Measurements from ENCODE around the gene CXorf65.

The CXorf65 gene

GRCh38 chrX:71106427-71106826 is at the start of gene CXorf65:
Gene CXorf65, minus strand, starts transcription at chrX:71106740. Its CDS starts 184 bp downstream, at chrX:71106556.
- no peak for DNase-seq

GRCh38 chrX:71154641-71155040 is 48.1 kb upstream of the CXorf65 start:
- no peak for DNase-seq

- DNase-seq, result no peak
Measured at GRCh38 chrX:71154196-71154595, 47.7 kb upstream of the CXorf65 start.

- no peak for DNase-seq
Measured at GRCh38 chrX:71151366-71151765, 44.8 kb upstream of the CXorf65 start.

- no peak for DNase-seq
Measured at GRCh38 chrX:71148278-71148663, 41.7 kb upstream of the CXorf65 start.

GRCh38 chrX:71147496-71148277 is 41.1 kb upstream of the CXorf65 start:
- DNase-seq, result peak in 22 of 58 donors; percentile 3 to 41 (median 14)

- peak in 46 of 58 donors; percentile 1 to 58 (median 34) for DNase-seq
Measured at GRCh38 chrX:71144651-71145050, 38.1 kb upstream of the CXorf65 start, which contains the start of gene NLGN3. Gene NLGN3, plus strand, starts transcription at chrX:71144841. Its CDS starts 2,909 bp downstream, at chrX:71147750.

GRCh38 chrX:71143508-71143907 is 37.0 kb upstream of the CXorf65 start:
- DNase-seq, result peak in 43 of 58 donors; percentile 1 to 60 (median 15)

GRCh38 chrX:71140440-71140839 is 33.9 kb upstream of the CXorf65 start:
- DNase-seq, result no peak

GRCh38 chrX:71131510-71131909 is 25.0 kb upstream of the CXorf65 start:
- DNase-seq, result no peak

- peak in 52 of 58 donors; percentile 1 to 68 (median 27) for DNase-seq
Measured at GRCh38 chrX:71128915-71129765, 22.6 kb upstream of the CXorf65 start.

- DNase-seq, result no peak
Measured at GRCh38 chrX:71128166-71128833, 21.8 kb upstream of the CXorf65 start.

GRCh38 chrX:71118985-71119535 is 12.5 kb upstream of the CXorf65 start:
- DNase-seq, result peak in 2 of 58 donors; percentile 15 to 27

- peak; percentile 13 to 89 (median 76) for DNase-seq
Measured at GRCh38 chrX:71118032-71118984, 11.8 kb upstream of the CXorf65 start, which contains the start of gene MED12. Gene MED12, plus strand, starts transcription at chrX:71118596. Its CDS starts 159 bp downstream, at chrX:71118755.

- DNase-seq, result no peak
Measured at GRCh38 chrX:71117358-71117757, 10.8 kb upstream of the CXorf65 start.

- DNase-seq, result no peak
Measured at GRCh38 chrX:71111921-71112431, 5.4 kb upstream of the CXorf65 start.

GRCh38 chrX:71111141-71111843 is 4.8 kb upstream of the CXorf65 start, which contains the start of gene IL2RG:
Gene IL2RG, minus strand, starts transcription at chrX:71111577. Its CDS starts 38 bp downstream, at chrX:71111539.
- no peak for DNase-seq

GRCh38 chrX:71109051-71109450 is 2.5 kb upstream of the CXorf65 start:
- no peak for DNase-seq
